HCT116 (cell line): ENCODE results near the gene NGEF. TPM values are rescaled to one million over a fixed set of nuclear protein-coding genes. Genes with fewer than 3 reads are reported as not detected.

Experiments
- ATAC-seq: fragments of 200-7000 bp; cut with Tn5 transposase; 2 replicates; pipeline ENCODE4 v1.9.1; 2020; ENCODE audit warnings: mild to moderate bottlenecking, moderate library complexity
- BruUV-seq: library from RNA; stranded (reverse); fragments of 400-500 nt; replicated peaks from 2 replicates; lab custom pipeline; 2021; lab: Mats Ljungman, UMichigan
- CTCF ChIA-PET: fragments of 300-600 bp; sonication (Branson Sonifier 250); formaldehyde crosslinking; loops from one replicate; lab custom pipeline; 2021; ENCODE audit warnings: antibody characterized with exemption; lab: Charles Lee
- POLR2A ChIA-PET: fragments of 300-600, 350-600 bp; sonication (Branson Sonifier 250); formaldehyde crosslinking; loops from one replicate; lab custom pipeline; 2021; ENCODE audit warnings: antibody characterized with exemption; lab: Charles Lee
- RAD21 ChIA-PET, 2 experiments: fragments of 300-600 bp; sonication (Branson Sonifier 250); formaldehyde crosslinking; loops; one replicate each; lab custom pipeline; 2023; ENCODE audit warnings: low total read pairs in 2 of 2; ENCODE audit not compliant: uncharacterized antibody in 2 of 2, unreplicated experiment in 2 of 2, low non-redundant PET in 1 of 2; lab: Charles Lee
- DNase-seq: peaks from one replicate; pipeline ENCODE4 v3.0.0-alpha.2; 2010; ENCODE audit warnings: low read depth, low spot score
- H2AFZ ChIP-seq: fragments of 200-600 bp; shearing (Covaris generic), sonication (generic); 2 replicates; pipeline ENCODE4 v1.6.1; 2017; ENCODE audit warnings: low read depth, mixed run types, mixed read lengths, antibody characterized with exemption, low read length; ENCODE audit not compliant: poor library complexity, severe bottlenecking
- H3K27ac ChIP-seq: 2 replicates; pipeline ENCODE4 v1.5.1; 2012; ENCODE audit warnings: low read depth, low read length
- H3K27me3 ChIP-seq: fragments of 200-600 bp; sonication (generic); 2 replicates; pipeline ENCODE4 v1.6.1; 2016; ENCODE audit warnings: mixed run types, low read length, mixed read lengths; ENCODE audit not compliant: insufficient read depth
- H3K36me3 ChIP-seq, 2 experiments: fragments of 200-500 bp in 1 of 2; fragments of 200-600 bp in 1 of 2; sonication (Bioruptor generic) in 1 of 2; sonication (generic) in 1 of 2; 2 replicates each; pipeline versions ENCODE4 v1.5.1 to v1.6.1; 2014 to 2016; ENCODE audit warnings: low read length in 2 of 2, inconsistent platforms in 1 of 2, mixed read lengths in 1 of 2, mixed run types in 1 of 2; ENCODE audit not compliant: insufficient read depth in 2 of 2, control insufficient read depth in 1 of 2
- H3K4me1 ChIP-seq, 2 experiments: fragments of 200-600 bp in 1 of 2; sonication (generic) in 1 of 2; 2 replicates each; pipeline versions ENCODE4 v1.5.1 to v1.6.1; 2012 to 2017; ENCODE audit warnings: low read length in 2 of 2, inconsistent platforms in 1 of 2, mild to moderate bottlenecking in 1 of 2, mixed read lengths in 1 of 2, mixed run types in 1 of 2, moderate library complexity in 1 of 2; ENCODE audit not compliant: insufficient read depth in 2 of 2, control insufficient read depth in 1 of 2
- H3K4me2 ChIP-seq: fragments of 200-600 bp; sonication (generic); 2 replicates; pipeline ENCODE4 v1.6.1; 2017; ENCODE audit warnings: mixed run types, low read length, mixed read lengths
- H3K4me3 ChIP-seq, 2 experiments: fragments of 200-600 bp in 1 of 2; sonication (generic) in 1 of 2; replicated peaks in 1 of 2; 2 replicates each; pipeline ENCODE4 v1.5.1; 2011 to 2016; ENCODE audit warnings: low read length in 2 of 2, control low read depth in 1 of 2, low read depth in 1 of 2, mild to moderate bottlenecking in 1 of 2, mixed read lengths in 1 of 2, mixed run types in 1 of 2
- H3K79me2 ChIP-seq: fragments of 200-600 bp; sonication (generic); 2 replicates; pipeline ENCODE4 v1.6.1; 2017; ENCODE audit warnings: mild to moderate bottlenecking, mixed run types, low read length, moderate library complexity, mixed read lengths; ENCODE audit not compliant: insufficient read depth
- H3K9ac ChIP-seq: fragments of 200-600 bp; sonication (generic); 2 replicates; pipeline ENCODE4 v1.6.1; 2016; ENCODE audit warnings: low read length, mixed read lengths
- H3K9me2 ChIP-seq: fragments of 200-600 bp; sonication (generic), shearing (Covaris generic); 2 replicates; pipeline ENCODE4 v1.6.1; 2017; ENCODE audit warnings: mixed run types, mild to moderate bottlenecking, moderate library complexity; ENCODE audit not compliant: insufficient read depth
- H3K9me3 ChIP-seq, 2 experiments: fragments of 200-500 bp in 1 of 2; fragments of 200-600 bp in 1 of 2; sonication (Bioruptor generic) in 1 of 2; sonication (generic) in 1 of 2; 2 replicates each; pipeline ENCODE4 v1.6.1; 2014 to 2017; ENCODE audit warnings: low read length in 2 of 2, mixed read lengths in 2 of 2, inconsistent platforms in 1 of 2, low read depth in 1 of 2, mild to moderate bottlenecking in 1 of 2, mixed run types in 1 of 2, moderate library complexity in 1 of 2; ENCODE audit not compliant: control insufficient read depth in 1 of 2, insufficient read depth in 1 of 2
- H4K20me1 ChIP-seq: fragments of 200-600 bp; sonication (generic), shearing (Covaris generic); 2 replicates; pipeline ENCODE4 v1.6.1; 2017; ENCODE audit warnings: mixed run types, mild to moderate bottlenecking, moderate library complexity; ENCODE audit not compliant: insufficient read depth
- CEBPB ChIP-seq: IDR thresholded peaks from 2 replicates; pipeline ENCODE4 v1.6.1; 2012; ENCODE audit warnings: low read depth
- CTCF ChIP-seq, 3 experiments: fragments of 200-600 bp in 1 of 3; sonication (generic) in 1 of 3; IDR thresholded peaks in 2 of 3; conservative IDR thresholded peaks in 1 of 3; 2 replicates each; pipeline ENCODE4 v1.5.1; 2012 to 2017; ENCODE audit warnings: low read depth in 2 of 3, low read length in 2 of 3, antibody characterized with exemption in 1 of 3, borderline replicate concordance in 1 of 3, control low read depth in 1 of 3, mild to moderate bottlenecking in 1 of 3, mixed read lengths in 1 of 3, mixed run types in 1 of 3, moderate library complexity in 1 of 3; ENCODE audit not compliant: insufficient read depth in 1 of 3
- EGR1 ChIP-seq: IDR thresholded peaks from 2 replicates; pipeline ENCODE4 v1.6.1; 2012; ENCODE audit warnings: low read depth
- ELF1 ChIP-seq: IDR thresholded peaks from 2 replicates; pipeline ENCODE4 v1.6.1; 2012; ENCODE audit warnings: low read depth, borderline replicate concordance
- EZH2phosphoT487 ChIP-seq: fragments of 200-600 bp; IDR thresholded peaks from 2 replicates; pipeline ENCODE4 v1.6.1; 2018; ENCODE audit warnings: antibody characterized with exemption, borderline replicate concordance
- MAX ChIP-seq: IDR thresholded peaks from 2 replicates; pipeline ENCODE4 v1.6.1; 2012
- SRF ChIP-seq: IDR thresholded peaks from 2 replicates; pipeline ENCODE4 v1.6.1; 2012; ENCODE audit warnings: low read depth
- TCF7L2 ChIP-seq: IDR thresholded peaks from 2 replicates; pipeline ENCODE4 v1.7.0; 2011; ENCODE audit warnings: borderline replicate concordance, inconsistent platforms; ENCODE audit not compliant: insufficient read depth, insufficient read length; ENCODE audit errors: extremely low read depth
- ZNF274 ChIP-seq: fragments of 200-500 bp; sonication (Bioruptor generic); IDR thresholded peaks from 2 replicates; pipeline ENCODE4 v1.6.1; 2014; ENCODE audit warnings: mild to moderate bottlenecking, low read depth, low read length, inconsistent platforms
- intact Hi-C: fragments of 100-400 bp; cut with micrococcal nuclease; formaldehyde crosslinking; loops from 2 replicates; pipeline ENCODE4 v1.10.0; 2022
- total RNA-seq: library from RNA; stranded (reverse); gene quantifications from one replicate; pipeline ENCODE4 v1.2.1, GENCODE V29; 2021; ENCODE audit not compliant: unreplicated experiment
- TF ChIP-seq, protein P1 (sequence below): IDR thresholded peaks from 2 replicates; pipeline ENCODE4 v1.6.1; 2011; ENCODE audit warnings: mild to moderate bottlenecking, low read length, moderate library complexity; ENCODE audit not compliant: insufficient replicate concordance; ENCODE audit errors: extremely low read depth
- TF ChIP-seq, protein P2 (sequence below): IDR thresholded peaks from 2 replicates; pipeline ENCODE4 v1.6.1; 2012

NGEF gene
- total RNA-seq, 1 experiment from 2014 or later = 12.6 TPM

- RAD21 ChIA-PET = interaction anchor here in 1 of 2 experiments (0.6 kb wide), 1 partner anchor 231 kb away, joined by 8 read pairs; no protein-coding TSS in a partner anchor
- H3K36me3 ChIP-seq = no peaks in the 10 kb centered on the region
- H3K9me3 ChIP-seq = peaks cover 0 to 3% of the 10 kb centered on the region in 2 experiments; a peak in 1 of 4 replicates
- H3K79me2 ChIP-seq = no peaks in the 10 kb centered on the region
- ATAC-seq (no peak), DNase-seq (no peak)
- no peak overlapping the region for H3K4me3 ChIP-seq
- H2AFZ ChIP-seq = no peak overlapping the region
- H3K27me3 ChIP-seq = no peaks in the 10 kb centered on the region
- H3K4me1 ChIP-seq = peaks cover 7 to 21% of the 10 kb centered on the region in 2 experiments
- no peaks in the 10 kb centered on the region for H4K20me1 ChIP-seq
- POLR2A ChIA-PET = no interaction called here
- BruUV-seq = no TSS peak
- intact Hi-C loops = no loop called here
- no peak overlapping the region for H3K27ac ChIP-seq
- TF ChIP-seq ELF1 (no peak), MAX (no peak), SRF (no peak), ZNF274 (no peak), EGR1 (no peak), TCF7L2 (no peak), CEBPB (no peak), EZH2phosphoT487 (no peak), CTCF (IDR thresholded peaks at IDR 0.05 in 2 of 3, conservative IDR thresholded peaks at IDR 0.05 in 1 of 3; ENCODE audit: borderline replicate concordance in 1 of 3, insufficient read depth in 1 of 3, low read depth in 2 of 3, low read length in 2 of 3) (no peak)
- TF ChIP-seq, protein P1, sequence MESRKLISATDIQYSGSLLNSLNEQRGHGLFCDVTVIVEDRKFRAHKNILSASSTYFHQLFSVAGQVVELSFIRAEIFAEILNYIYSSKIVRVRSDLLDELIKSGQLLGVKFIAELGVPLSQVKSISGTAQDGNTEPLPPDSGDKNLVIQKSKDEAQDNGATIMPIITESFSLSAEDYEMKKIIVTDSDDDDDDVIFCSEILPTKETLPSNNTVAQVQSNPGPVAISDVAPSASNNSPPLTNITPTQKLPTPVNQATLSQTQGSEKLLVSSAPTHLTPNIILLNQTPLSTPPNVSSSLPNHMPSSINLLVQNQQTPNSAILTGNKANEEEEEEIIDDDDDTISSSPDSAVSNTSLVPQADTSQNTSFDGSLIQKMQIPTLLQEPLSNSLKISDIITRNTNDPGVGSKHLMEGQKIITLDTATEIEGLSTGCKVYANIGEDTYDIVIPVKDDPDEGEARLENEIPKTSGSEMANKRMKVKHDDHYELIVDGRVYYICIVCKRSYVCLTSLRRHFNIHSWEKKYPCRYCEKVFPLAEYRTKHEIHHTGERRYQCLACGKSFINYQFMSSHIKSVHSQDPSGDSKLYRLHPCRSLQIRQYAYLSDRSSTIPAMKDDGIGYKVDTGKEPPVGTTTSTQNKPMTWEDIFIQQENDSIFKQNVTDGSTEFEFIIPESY = no peak
- TF ChIP-seq, protein P2, sequence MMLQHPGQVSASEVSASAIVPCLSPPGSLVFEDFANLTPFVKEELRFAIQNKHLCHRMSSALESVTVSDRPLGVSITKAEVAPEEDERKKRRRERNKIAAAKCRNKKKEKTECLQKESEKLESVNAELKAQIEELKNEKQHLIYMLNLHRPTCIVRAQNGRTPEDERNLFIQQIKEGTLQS = no peak
- H3K9me2 ChIP-seq = no peaks in the 10 kb centered on the region
- no peak overlapping the region for H3K9ac ChIP-seq
- CTCF ChIA-PET = no interaction called here
- no peak overlapping the region for H3K4me2 ChIP-seq
Measured at GRCh38 chr2:232955856-232956255, 57.2 kb downstream of the NGEF start.
